ENCODE results near the gene TXLNG.

GRCh38 chrX:16834806-16835205 is 48.5 kb downstream of the TXLNG start:
- TF ChIP-seq EZH2 (IDR thresholded peaks at IDR 0.05; ENCODE audit: insufficient read depth, poor library complexity, severe bottlenecking): no peak
- TF ChIP-seq EZH2phosphoT487 (IDR thresholded peaks at IDR 0.05; ENCODE audit: insufficient read depth, low read depth): no peak
